ENCODE measurements around the gene GALNT6.

The GALNT6 gene

GRCh38 chr12:51382173-51382572 is 9.0 kb downstream of the GALNT6 start:
- no peak overlapping the region for H2AFZ ChIP-seq (ENCODE audit: low read length)
- H3K79me2 ChIP-seq (ENCODE audit: insufficient read depth, low read length), result no peaks in the 10 kb centered on the region
- no peaks in the 10 kb centered on the region for H3K4me1 ChIP-seq (ENCODE audit: insufficient read depth, low read length, severe bottlenecking)
- H3K4me2 ChIP-seq (ENCODE audit: low read length), result no peak overlapping the region
- TF ChIP-seq EZH2 (IDR thresholded peaks at IDR 0.05; ENCODE audit: borderline replicate concordance, low read length), result no peak
- no peak for TF ChIP-seq CTCF (IDR thresholded peaks at IDR 0.05; ENCODE audit: low read length)
- no peak overlapping the region for H3K9ac ChIP-seq (ENCODE audit: low read length)
- no peaks in the 10 kb centered on the region for H3K9me3 ChIP-seq (ENCODE audit: low read length)
- H3K27me3 ChIP-seq (ENCODE audit: insufficient read depth, low read length), result no peaks in the 10 kb centered on the region
- no peaks in the 10 kb centered on the region for H3K9me2 ChIP-seq (ENCODE audit: low read depth, low read length)
- no peak overlapping the region for H3K4me3 ChIP-seq (ENCODE audit: low read depth, low read length, poor library complexity, severe bottlenecking)
- H3K36me3 ChIP-seq (ENCODE audit: insufficient read depth, low read length), result no peaks in the 10 kb centered on the region
- no peak overlapping the region for H3K27ac ChIP-seq (ENCODE audit: low read depth, low read length, poor library complexity, severe bottlenecking)
- H4K20me1 ChIP-seq (ENCODE audit: insufficient read depth, low read length), result no peaks in the 10 kb centered on the region
- H3F3A ChIP-seq (ENCODE audit: insufficient read depth, low read length), result no peaks in the 10 kb centered on the region

- Histone ChIP-seq H3K27ac (ENCODE audit: low read depth, low read length, poor library complexity, severe bottlenecking) (no peak overlapping the region), H3K79me2 (ENCODE audit: insufficient read depth, low read length) (no peaks in the 10 kb centered on the region), H3K4me1 (ENCODE audit: insufficient read depth, low read length, severe bottlenecking) (no peaks in the 10 kb centered on the region), H3F3A (ENCODE audit: insufficient read depth, low read length) (no peaks in the 10 kb centered on the region), H3K9me2 (ENCODE audit: low read depth, low read length) (no peaks in the 10 kb centered on the region), H3K27me3 (ENCODE audit: insufficient read depth, low read length) (no peaks in the 10 kb centered on the region), H4K20me1 (ENCODE audit: insufficient read depth, low read length) (no peaks in the 10 kb centered on the region), H3K4me2 (ENCODE audit: low read length) (no peak overlapping the region), H2AFZ (ENCODE audit: low read length) (no peak overlapping the region), H3K4me3 (ENCODE audit: low read depth, low read length, poor library complexity, severe bottlenecking) (no peak overlapping the region), H3K36me3 (ENCODE audit: insufficient read depth, low read length) (no peaks in the 10 kb centered on the region), H3K9me3 (ENCODE audit: low read length) (no peaks in the 10 kb centered on the region), H3K9ac (ENCODE audit: low read length) (no peak overlapping the region)
- TF ChIP-seq EZH2 (IDR thresholded peaks at IDR 0.05; ENCODE audit: borderline replicate concordance, low read length), result no peak
- TF ChIP-seq CTCF (IDR thresholded peaks at IDR 0.05; ENCODE audit: low read length), result no peak
Measured at GRCh38 chr12:51381226-51382079, 9.8 kb downstream of the GALNT6 start.

- Histone ChIP-seq H3K4me3 (ENCODE audit: low read depth, low read length, poor library complexity, severe bottlenecking) (no peak overlapping the region), H3K79me2 (ENCODE audit: insufficient read depth, low read length) (no peaks in the 10 kb centered on the region), H3K9me2 (ENCODE audit: low read depth, low read length) (no peaks in the 10 kb centered on the region), H3K27ac (ENCODE audit: low read depth, low read length, poor library complexity, severe bottlenecking) (no peak overlapping the region), H3K4me1 (ENCODE audit: insufficient read depth, low read length, severe bottlenecking) (no peaks in the 10 kb centered on the region), H3F3A (ENCODE audit: insufficient read depth, low read length) (no peaks in the 10 kb centered on the region), H3K27me3 (ENCODE audit: insufficient read depth, low read length) (0 out of 2 replicates have a peak, but pooled peaks cover 3% of the 10 kb centered on the region), H3K9me3 (ENCODE audit: low read length) (no peaks in the 10 kb centered on the region), H3K9ac (ENCODE audit: low read length) (no peak overlapping the region), H2AFZ (ENCODE audit: low read length) (no peak overlapping the region), H3K4me2 (ENCODE audit: low read length) (no peak overlapping the region), H3K36me3 (ENCODE audit: insufficient read depth, low read length) (no peaks in the 10 kb centered on the region), H4K20me1 (ENCODE audit: insufficient read depth, low read length) (no peaks in the 10 kb centered on the region)
- TF ChIP-seq CTCF (IDR thresholded peaks at IDR 0.05; ENCODE audit: low read length) (no peak), EZH2 (IDR thresholded peaks at IDR 0.05; ENCODE audit: borderline replicate concordance, low read length) (no peak)
Measured at GRCh38 chr12:51379571-51379970, 11.6 kb downstream of the GALNT6 start.

All from OCI-LY1 (cell line).